Stimulated activated CD8-positive, alpha-beta memory T cell treated with anti-CD3 and anti-CD28 coated beads, Interleukin-4, amount 100 ng/mL, for 4 hours (primary cell): ENCODE results near the gene RFT1.

Experiments used
- DNase-seq, 2 donors: peaks; one replicate each; pipeline ENCODE4 v3.0.0-alpha.2; 2020; ENCODE audit warnings: low read depth in 2 of 2, low spot score in 1 of 2

Gene RFT1

GRCh38 chr3:53038679-53039375, 91.4 kb downstream of the RFT1 start:
- no peak for DNase-seq
